SK-N-SH (cell line): Measurements from ENCODE around the gene LRTM1. TPM values are rescaled to one million over a fixed set of nuclear protein-coding genes. Genes with fewer than 3 reads are reported as not detected.
A peak's percentile ranks its signal among the peaks of the same experiment; 100 is the strongest.

Source experiments
- CTCF ChIA-PET: fragments of 300-600, 350-600 bp; formaldehyde crosslinking; extraction: SDS; loops from one replicate; lab custom pipeline; 2021; lab: Yijun Ruan, JAX
- POLR2A ChIA-PET: fragments of 350-600 bp; sonication (Branson Sonifier 250); formaldehyde crosslinking; extraction: SDS; loops from one replicate; lab custom pipeline; 2020; ENCODE audit warnings: antibody characterized with exemption, inconsistent platforms; lab: Yijun Ruan, JAX
- DNase-seq: peaks from one replicate; pipeline ENCODE4 v3.0.0; 2012
- H2AFZ ChIP-seq: fragments of 200-600 bp; sonication (generic); 2 replicates; pipeline ENCODE4 v1.8.1; 2016; ENCODE audit warnings: antibody characterized with exemption, mild to moderate bottlenecking, low read depth
- H3F3A ChIP-seq: fragments of 200-600 bp; sonication (generic); replicated peaks from 2 replicates; pipeline ENCODE3; 2016; ENCODE audit warnings: antibody characterized with exemption, mild to moderate bottlenecking; ENCODE audit not compliant: insufficient read depth
- H3K27ac ChIP-seq, 2 experiments: fragments of 200-500 bp in 1 of 2; fragments of 200-600 bp in 1 of 2; sonication (Bioruptor generic) in 1 of 2; sonication (generic), shearing (Covaris generic) in 1 of 2; 2 replicates each; pipeline versions ENCODE4 v1.5.1 to v1.6.1; 2014 to 2016; ENCODE audit warnings: low read depth in 2 of 2, inconsistent platforms in 1 of 2, low read length in 1 of 2, mild to moderate bottlenecking in 1 of 2, mixed read lengths in 1 of 2
- H3K27me3 ChIP-seq: fragments of 200-600 bp; sonication (generic), shearing (Covaris generic); 2 replicates; pipeline ENCODE4 v1.6.1; 2016; ENCODE audit warnings: mixed run types; ENCODE audit not compliant: insufficient read depth
- H3K36me3 ChIP-seq, 2 experiments: fragments of 200-500 bp in 1 of 2; fragments of 200-600 bp in 1 of 2; sonication (Bioruptor generic) in 1 of 2; sonication (generic) in 1 of 2; replicated peaks in 1 of 2; 2 replicates each; pipeline versions ENCODE3 to v1.5.1; 2014 to 2016; ENCODE audit warnings: low read length in 1 of 2, mild to moderate bottlenecking in 1 of 2; ENCODE audit not compliant: insufficient read depth in 2 of 2, control insufficient read depth in 1 of 2
- H3K4me1 ChIP-seq, 2 experiments: fragments of 200-500 bp in 1 of 2; fragments of 200-600 bp in 1 of 2; sonication (Bioruptor generic) in 1 of 2; sonication (generic), shearing (Covaris generic) in 1 of 2; 2 replicates each; pipeline versions ENCODE4 v1.5.1 to v1.6.1; 2014 to 2016; ENCODE audit warnings: low read depth in 1 of 2, low read length in 1 of 2, mixed run types in 1 of 2; ENCODE audit not compliant: insufficient read depth in 2 of 2, control insufficient read depth in 1 of 2
- H3K4me2 ChIP-seq: fragments of 200-600 bp; sonication (generic), shearing (Covaris generic); 2 replicates; pipeline ENCODE4 v1.6.1; 2017; ENCODE audit warnings: mixed run types
- H3K4me3 ChIP-seq, 2 experiments: fragments of 200-500 bp in 1 of 2; fragments of 200-600 bp in 1 of 2; sonication (Bioruptor generic) in 1 of 2; sonication (generic), shearing (Covaris generic) in 1 of 2; 2 replicates each; pipeline versions ENCODE4 v1.5.1 to v1.8.1; 2014 to 2016; ENCODE audit warnings: low read depth in 2 of 2, inconsistent platforms in 1 of 2, low read length in 1 of 2, mild to moderate bottlenecking in 1 of 2, mixed read lengths in 1 of 2, moderate library complexity in 1 of 2
- H3K79me2 ChIP-seq: fragments of 200-600 bp; sonication (generic); 2 replicates; pipeline ENCODE4 v1.8.1; 2017; ENCODE audit warnings: mild to moderate bottlenecking; ENCODE audit not compliant: insufficient read depth
- H3K9ac ChIP-seq: fragments of 200-600 bp; sonication (generic); 2 replicates; pipeline ENCODE4 v1.6.1; 2017; ENCODE audit warnings: mixed run types
- H3K9me2 ChIP-seq: fragments of 200-600 bp; sonication (generic); 2 replicates; pipeline ENCODE4 v1.6.1; 2017; ENCODE audit warnings: mixed run types
- H3K9me3 ChIP-seq: fragments of 200-600 bp; sonication (generic); 2 replicates; pipeline ENCODE4 v1.6.1; 2017; ENCODE audit warnings: mixed run types, mild to moderate bottlenecking, moderate library complexity
- H4K20me1 ChIP-seq: fragments of 200-600 bp; sonication (generic); 2 replicates; pipeline ENCODE4 v1.6.1; 2017; ENCODE audit warnings: mild to moderate bottlenecking, mixed run types; ENCODE audit not compliant: insufficient read depth
- CTCF ChIP-seq: fragments of 200-600 bp; sonication (generic); IDR thresholded peaks from 2 replicates; pipeline ENCODE4 v1.6.1; 2017; ENCODE audit warnings: antibody characterized with exemption, mild to moderate bottlenecking, moderate library complexity
- EZH2phosphoT487 ChIP-seq: fragments of 200-600 bp; sonication (generic); IDR thresholded peaks from 2 replicates; pipeline ENCODE4 v1.6.1; 2017; ENCODE audit warnings: low read depth, mixed run types, mild to moderate bottlenecking, antibody characterized with exemption, moderate library complexity, borderline replicate concordance
- FOSL2 ChIP-seq: IDR thresholded peaks from 2 replicates; pipeline ENCODE4 v1.4.0; 2012; ENCODE audit warnings: low read depth, mild to moderate bottlenecking, moderate library complexity, borderline replicate concordance
- GATA2 ChIP-seq: sonication (generic); formaldehyde crosslinking; IDR thresholded peaks from 2 replicates; pipeline ENCODE4 v1.5.0; 2020; ENCODE audit warnings: mild to moderate bottlenecking, missing genetic modification reagents
- MAX ChIP-seq: IDR thresholded peaks from 2 replicates; pipeline ENCODE4 v1.4.0; 2012; ENCODE audit warnings: low read depth
- MXI1 ChIP-seq: IDR thresholded peaks from 2 replicates; pipeline ENCODE4 v1.6.1; 2012; ENCODE audit warnings: mild to moderate bottlenecking, low read depth, low read length, improper control_type of control experiment
- NFIC ChIP-seq: IDR thresholded peaks from 2 replicates; pipeline ENCODE4 v1.4.0; 2012; ENCODE audit warnings: borderline replicate concordance
- NRF1 ChIP-seq: IDR thresholded peaks from 2 replicates; pipeline ENCODE4 v1.6.1; 2012; ENCODE audit warnings: low read depth, mild to moderate bottlenecking, low read length
- PBX3 ChIP-seq: IDR thresholded peaks from 2 replicates; pipeline ENCODE4; 2012
- POLR2AphosphoS5 ChIP-seq: IDR thresholded peaks from 2 replicates; pipeline ENCODE4 v1.6.1; 2012; ENCODE audit warnings: low read depth, low read length
- RAD21 ChIP-seq: IDR thresholded peaks from 2 replicates; pipeline ENCODE4 v1.6.1; 2012; ENCODE audit warnings: mild to moderate bottlenecking, low read length
- RFX5 ChIP-seq: IDR thresholded peaks from 2 replicates; pipeline ENCODE4 v1.6.1; 2012; ENCODE audit warnings: mild to moderate bottlenecking, improper control_type of control experiment, low read length
- TEAD4 ChIP-seq: IDR thresholded peaks from 2 replicates; pipeline ENCODE4 v1.4.0; 2012; ENCODE audit warnings: mild to moderate bottlenecking, borderline replicate concordance; ENCODE audit not compliant: insufficient read depth
- USF1 ChIP-seq: IDR thresholded peaks from 2 replicates; pipeline ENCODE4 v1.4.0; 2012; ENCODE audit warnings: low read depth, borderline replicate concordance
- USF2 ChIP-seq: fragments of 150-350 bp; IDR thresholded peaks from 2 replicates; pipeline ENCODE4 v1.6.1; 2017; ENCODE audit warnings: antibody characterized with exemption, low read length, low read depth, borderline replicate concordance
- WGBS: methylation state at CpG from one replicate; pipeline ENCODE4 v1.1.6; 2017; ENCODE audit warnings: low lambda C conversion rate; 5-methylcytosine and 5-hydroxymethylcytosine counted together
- polyA plus RNA-seq, 3 experiments: library from polyadenylated mRNA; depleted of rRNA; stranded (reverse); fragments of >200 nt; gene quantifications; 2 replicates each; pipeline ENCODE4 v1.2.3, GENCODE V29; 2012

LRTM1 gene
- polyA plus RNA-seq, 1 of the 3 experiments (the other 2 are of a cell fraction): 0.03 TPM

- CTCF ChIA-PET: no interaction called here
- peaks cover 10% of the 10 kb centered on the region for H3F3A ChIP-seq
- H3K27ac ChIP-seq: peak overlapping the region in 1 of 2 experiments; percentile 32; a peak in 1 of 4 replicates
- no peak for DNase-seq
- no peaks in the 10 kb centered on the region for H3K27me3 ChIP-seq
- no peaks in the 10 kb centered on the region for H3K79me2 ChIP-seq
- H3K36me3 ChIP-seq: no peaks in the 10 kb centered on the region
- H3K4me1 ChIP-seq: peaks cover 3 to 7% of the 10 kb centered on the region in 2 experiments; a peak in 2 of 4 replicates
- POLR2A ChIA-PET: interaction anchor here (0.5 kb wide), 1 partner anchor 962 kb away, joined by 6 read pairs; no protein-coding TSS in a partner anchor
- peak overlapping the region; percentile 23; the same call in 1 of the 2 replicates for H3K4me2 ChIP-seq
- no peaks in the 10 kb centered on the region for H3K9me3 ChIP-seq
- no peak overlapping the region for H3K9ac ChIP-seq
- H3K9me2 ChIP-seq: no peaks in the 10 kb centered on the region
- no peak overlapping the region for H2AFZ ChIP-seq
- WGBS: 85% methylated on average over 2 of the region's 2 CpGs
- H3K4me3 ChIP-seq: no peak overlapping the region
- TF ChIP-seq MAX (no peak), RAD21 (0 out of 2 replicates have a peak, but pooled peaks have one; percentile 5), NRF1 (no peak), USF1 (no peak), NFIC (no peak), FOSL2 (peak; percentile 12; the same call in 1 of the 2 replicates), EZH2phosphoT487 (no peak), POLR2AphosphoS5 (no peak), PBX3 (no peak), USF2 (no peak), GATA2 (no peak), TEAD4 (0 out of 2 replicates have a peak, but pooled peaks have one; percentile 20), CTCF (peak; percentile 21), MXI1 (no peak), RFX5 (no peak)
- TF ChIP-seq, all 33 proteins: peak for 4
- no peaks in the 10 kb centered on the region for H4K20me1 ChIP-seq
These were observed 22.5 kb downstream of the LRTM1 start for GRCh38 chr3:54905261-54905888.
